GM18499 (cell line): Measurements from ENCODE around the gene CTNNA3.
"Not testable (repeated sequence)": the region's sequence is repeated elsewhere in the genome, so short reads cannot be mapped to it uniquely, and the experiment has no call there.

Experiments
- ATAC-seq: cut with Tn5 transposase; IDR thresholded peaks from one replicate; pipeline ENCODE4 v1.9.1; 2021; ENCODE audit warnings: moderate number of reproducible peaks; ENCODE audit not compliant: insufficient read depth, unreplicated experiment

Gene CTNNA3

DNA sequence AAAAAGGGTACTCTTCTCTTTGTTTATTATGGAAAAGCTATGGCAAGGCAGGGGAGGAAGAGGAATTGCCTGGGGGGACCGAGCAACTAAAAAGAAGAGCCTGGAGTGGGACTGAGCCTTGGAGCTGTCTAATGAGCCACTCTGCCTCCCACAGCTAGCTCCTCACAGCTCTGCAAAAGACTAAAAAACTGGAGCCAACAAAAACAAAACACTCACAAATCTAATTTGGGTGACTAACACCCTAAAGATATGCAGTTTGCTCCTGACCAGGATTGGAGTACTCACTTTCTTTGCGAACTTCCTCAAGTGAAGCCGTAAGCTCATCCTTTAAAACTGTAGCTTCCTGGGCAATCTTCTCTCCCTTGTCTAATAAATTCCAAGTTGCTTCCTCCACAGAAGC is 89.4 kb downstream of the CTNNA3 start:
- no peak for ATAC-seq

DNA sequence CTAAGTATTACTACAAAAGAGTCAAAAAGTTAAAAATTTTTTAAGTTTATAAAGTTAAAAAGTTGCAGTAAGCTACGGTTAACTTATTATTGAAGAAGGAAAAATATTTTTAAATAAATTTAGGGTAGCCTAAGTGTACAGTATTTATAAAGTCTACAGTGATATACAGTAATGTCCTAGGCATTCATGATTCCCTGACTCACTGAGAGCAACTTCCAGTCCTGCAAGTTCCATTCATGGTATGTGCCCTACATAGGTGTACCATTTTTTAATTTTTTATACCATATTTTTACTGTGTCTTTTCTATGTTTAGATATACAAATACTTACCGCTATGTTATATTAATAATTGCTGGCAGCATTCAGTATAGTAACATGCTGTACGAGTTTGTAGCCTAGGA is 92.3 kb downstream of the CTNNA3 start:
- ATAC-seq = no peak

DNA sequence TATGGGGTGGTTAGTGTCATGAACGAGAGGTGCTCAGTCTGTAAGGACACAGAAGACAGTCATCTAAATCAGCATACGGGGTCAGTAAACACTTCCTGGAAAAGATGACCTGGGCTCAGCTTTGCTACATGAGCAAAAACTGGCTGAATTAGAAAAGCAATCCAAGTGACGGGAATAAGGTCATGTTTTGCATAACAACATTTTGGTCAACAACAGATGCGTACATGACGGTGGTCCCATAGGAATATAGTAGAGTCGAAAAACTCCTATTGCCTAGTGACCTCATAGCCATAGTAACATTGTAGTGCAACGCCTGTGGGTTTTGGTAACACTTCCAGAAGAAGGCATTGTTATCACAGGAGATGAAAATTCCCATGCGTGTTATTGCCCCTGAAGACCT is 92.9 kb downstream of the CTNNA3 start:
- no peak for ATAC-seq

DNA sequence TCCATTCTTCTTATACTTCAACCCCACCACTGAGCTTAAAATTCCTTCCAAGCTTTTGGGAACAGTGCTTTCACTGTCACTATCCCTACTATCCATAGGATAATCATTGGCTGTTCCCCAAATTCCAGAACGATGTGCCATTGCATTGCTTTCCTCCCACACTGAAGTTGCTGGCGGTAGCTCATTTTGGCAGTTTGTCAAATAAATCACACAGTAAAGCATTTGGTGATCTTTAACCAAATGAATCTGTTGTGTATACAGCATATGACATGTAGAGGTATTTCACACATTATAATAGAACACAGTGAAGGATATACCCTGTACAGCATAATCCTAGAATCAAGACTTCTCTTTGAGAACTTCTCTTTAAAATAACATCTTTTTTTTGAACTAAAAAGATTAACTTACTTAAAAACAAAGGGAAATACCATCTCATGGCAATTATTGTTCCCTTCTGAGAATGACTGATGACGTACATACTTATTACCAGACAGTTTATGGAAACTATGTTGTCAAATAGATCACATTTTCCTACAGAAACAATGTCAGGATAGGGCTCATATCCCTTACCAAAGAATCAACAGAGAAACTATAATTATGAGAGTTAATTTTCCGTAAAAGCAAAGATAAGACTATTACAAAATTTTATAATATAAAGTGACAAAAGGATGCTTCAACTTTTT is 93.6 kb downstream of the CTNNA3 start:
- no peak for ATAC-seq

DNA sequence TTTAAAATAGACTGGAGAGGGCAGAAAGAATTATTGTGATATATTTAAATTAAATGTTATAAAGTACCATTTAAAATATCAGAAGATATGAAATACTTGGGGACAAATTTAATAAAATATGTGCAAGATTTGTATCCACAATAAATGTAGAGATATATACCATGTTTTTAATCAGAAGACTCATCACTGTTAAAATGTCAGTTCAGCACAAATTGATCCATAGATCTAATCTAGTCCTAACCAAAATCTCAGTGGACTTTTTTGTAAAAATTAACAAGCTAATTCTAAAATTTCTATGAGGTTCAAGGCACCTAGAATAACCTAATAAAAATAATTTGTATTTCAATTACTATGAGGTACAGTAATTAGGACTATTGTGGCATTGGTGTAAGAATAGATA is 96.4 kb downstream of the CTNNA3 start:
- ATAC-seq = no peak

DNA sequence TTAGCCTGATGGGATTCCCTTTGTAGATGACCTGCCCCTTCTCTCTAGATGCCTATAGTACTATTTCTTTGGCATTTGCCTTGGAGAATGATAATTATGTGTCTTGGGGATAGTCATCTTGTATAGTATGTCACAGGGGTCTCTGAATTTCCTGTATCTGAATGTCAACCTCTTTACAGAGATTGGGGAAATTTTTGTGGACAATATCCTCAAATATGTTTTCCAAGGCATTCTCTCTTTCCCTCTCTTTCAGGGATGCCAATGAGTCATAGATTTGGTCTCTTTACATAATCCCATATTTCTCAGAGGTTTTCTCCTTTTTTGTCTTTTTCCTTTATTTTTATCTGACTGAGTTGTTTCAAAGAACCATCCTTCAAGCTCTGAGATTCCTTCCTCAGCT is 99.4 kb downstream of the CTNNA3 start:
- no peak for ATAC-seq

DNA sequence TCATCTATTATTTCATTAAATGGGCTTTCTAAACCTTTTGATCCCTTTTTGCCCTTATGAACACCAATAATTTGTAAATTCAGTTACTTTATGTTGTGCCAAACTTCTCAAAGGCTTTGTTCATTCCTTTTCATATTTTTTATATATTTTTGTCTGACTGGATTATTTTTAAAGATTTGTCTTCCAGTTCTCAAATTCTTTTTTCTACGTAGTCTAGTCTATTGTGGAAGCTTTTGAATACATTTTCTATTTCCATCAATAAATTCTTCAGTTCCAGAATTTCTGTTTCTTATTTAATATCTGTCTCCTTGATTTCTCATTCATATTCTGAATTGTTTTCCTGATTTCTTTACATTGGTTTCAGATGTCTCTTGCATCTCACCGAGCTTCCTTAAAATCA is 108.2 kb downstream of the CTNNA3 start:
- ATAC-seq = no peak

DNA sequence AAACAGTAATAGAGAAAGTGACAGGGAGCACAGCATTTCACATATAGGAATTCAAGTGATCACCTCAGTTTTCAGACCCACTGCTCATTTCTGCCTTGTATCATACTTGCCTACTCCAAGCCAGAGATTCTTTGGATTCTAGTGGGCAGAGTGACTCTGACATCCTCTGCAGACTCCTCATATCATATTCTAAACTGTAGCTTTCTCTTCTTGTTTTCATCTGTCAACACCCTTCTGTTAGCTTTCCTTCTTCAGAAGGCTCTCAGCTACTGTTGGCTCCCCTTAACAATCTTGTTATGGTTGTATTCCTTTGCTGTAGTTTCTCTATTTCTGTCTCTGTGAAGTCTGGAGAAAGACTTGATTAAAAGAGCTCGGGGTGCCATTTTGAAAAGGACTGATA is 120.5 kb downstream of the CTNNA3 start:
- no peak for ATAC-seq

DNA sequence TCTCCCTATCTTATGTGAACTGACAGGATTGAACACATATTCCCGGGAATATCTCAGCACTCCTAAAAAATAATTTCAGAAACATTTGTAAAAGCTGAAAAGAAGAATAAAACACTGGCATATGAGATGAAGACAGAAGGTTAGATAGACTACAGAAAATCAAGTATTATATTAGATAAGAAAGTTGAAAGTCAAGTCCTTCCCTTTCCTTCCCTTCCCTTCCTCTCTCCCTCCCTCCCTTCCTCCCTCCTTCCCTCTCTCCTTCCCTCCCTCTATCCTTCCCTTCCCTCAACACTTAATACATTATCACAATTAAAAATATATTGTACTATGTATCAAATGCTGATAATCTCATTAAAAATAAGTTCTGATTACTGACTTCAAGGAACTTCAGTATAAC is 122.5 kb downstream of the CTNNA3 start:
- ATAC-seq = no peak

DNA sequence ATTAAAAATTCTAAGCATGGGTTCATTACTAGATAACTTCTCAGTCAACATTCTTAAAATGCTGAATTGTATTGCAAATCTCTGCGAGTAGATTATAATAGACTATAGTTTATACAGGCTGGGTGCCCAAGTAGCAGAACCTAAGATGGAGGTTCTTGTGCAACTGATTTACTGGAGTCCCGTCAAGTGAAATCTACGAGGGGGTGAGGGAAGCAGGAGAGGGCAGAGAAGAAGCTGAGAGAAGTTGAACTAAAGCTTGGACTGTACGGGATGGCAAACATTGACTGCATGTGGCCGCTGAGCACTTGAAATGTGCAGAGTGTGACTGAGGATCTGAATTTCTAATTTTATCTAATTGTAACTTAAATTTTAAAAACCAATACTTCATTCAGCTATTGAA is 124.5 kb downstream of the CTNNA3 start:
- no peak for ATAC-seq

DNA sequence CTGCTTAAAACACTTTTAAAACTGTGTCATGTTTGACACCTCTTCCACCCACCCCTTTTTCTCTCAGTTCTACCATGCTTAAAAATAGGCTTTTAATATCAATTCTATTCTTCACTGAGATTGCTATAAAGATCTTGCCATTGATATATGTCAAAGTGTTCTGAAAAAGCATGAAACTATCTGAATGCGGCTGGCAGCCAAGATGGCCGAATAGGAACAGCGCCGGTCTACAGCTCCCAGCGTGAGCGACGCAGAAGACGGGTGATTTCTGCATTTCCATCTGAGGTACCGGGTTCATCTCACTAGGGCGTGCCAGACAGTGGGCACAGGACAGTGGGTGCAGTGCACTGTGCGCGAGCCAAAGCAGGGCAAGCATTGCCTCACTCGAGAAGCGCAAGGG is 137.7 kb downstream of the CTNNA3 start:
- ATAC-seq = not testable (repeated sequence)

DNA sequence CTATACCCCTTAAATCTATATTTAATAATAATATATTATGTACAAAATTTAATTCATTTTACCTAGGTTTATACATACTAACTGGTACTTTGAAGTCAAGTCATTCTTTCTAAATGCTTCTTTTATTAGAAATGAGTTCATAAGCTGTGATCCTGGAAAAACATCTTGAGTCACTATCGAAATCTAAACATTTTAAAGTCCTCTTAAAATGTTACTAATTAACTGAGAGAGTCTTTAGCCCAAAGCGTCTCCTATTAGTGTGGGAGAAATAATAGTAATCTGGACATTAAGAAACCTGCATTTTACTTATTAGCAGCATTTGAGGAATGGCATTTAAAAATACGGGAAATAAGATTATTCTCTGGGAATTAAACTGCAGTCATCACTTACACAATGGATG is 142.7 kb downstream of the CTNNA3 start:
- no peak for ATAC-seq

DNA sequence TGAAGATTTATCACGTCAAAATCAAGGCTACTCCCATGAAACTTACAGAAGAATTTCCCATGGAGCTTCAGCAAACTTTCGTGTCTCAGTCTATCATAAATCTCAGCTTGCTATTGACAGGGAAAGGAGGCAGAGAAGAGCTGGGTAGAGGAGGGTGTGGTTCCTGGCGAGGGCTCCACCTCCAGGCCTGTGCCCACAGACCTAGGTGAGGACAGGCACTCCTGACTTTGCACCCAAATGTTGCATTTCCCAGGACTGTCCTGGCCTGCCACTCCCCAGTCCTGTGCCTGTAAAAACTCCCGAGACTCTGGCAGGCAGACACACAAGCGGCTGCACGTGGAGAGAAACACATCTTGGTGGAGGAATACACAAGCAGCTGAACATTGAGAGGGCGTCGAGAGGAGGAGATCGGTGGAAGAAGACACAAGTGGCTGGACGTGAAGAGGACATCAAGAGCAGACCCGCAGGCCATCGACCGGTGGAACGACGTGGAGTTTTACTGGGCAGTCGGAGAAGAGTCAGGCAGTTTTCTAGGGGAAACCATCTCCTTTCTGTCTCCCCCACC is 145.1 kb downstream of the CTNNA3 start:
- no peak for ATAC-seq

DNA sequence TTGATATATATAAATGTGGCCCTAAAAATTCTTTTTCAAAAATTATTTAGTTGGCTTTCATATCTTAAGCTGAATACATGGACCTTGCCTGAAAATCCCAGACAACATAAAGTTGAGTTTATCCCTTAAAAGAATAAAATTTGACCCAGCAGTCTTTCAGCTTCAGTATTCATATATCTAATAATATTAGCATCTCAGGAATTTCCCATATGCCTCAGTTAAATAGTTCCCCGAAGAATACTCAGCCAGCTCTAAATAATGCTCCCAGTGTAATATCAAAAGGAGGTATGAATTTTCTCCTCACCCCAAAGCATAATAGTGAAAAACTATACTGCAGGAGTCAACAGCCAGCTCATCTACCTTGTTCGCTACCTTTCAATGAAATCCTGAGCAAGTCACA is 145.9 kb downstream of the CTNNA3 start:
- ATAC-seq = no peak

DNA sequence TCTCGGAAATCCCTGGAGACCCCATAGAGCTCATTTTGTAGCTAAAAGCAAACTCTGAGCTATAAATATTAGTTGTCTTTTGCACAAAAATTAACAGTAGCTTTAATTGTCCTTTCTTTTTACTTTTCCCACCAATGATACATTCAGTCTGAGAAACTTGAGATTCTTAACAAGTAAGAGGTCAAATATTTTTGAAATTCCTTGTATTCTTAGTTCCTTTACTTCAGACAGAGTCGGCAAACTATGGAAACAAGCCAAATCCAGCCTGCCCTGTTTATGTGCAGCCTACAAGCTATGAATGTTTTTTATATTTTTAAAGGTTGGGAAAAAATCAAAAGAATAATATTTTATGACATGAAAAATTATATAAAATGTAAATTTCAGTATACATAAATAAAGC is 146.6 kb downstream of the CTNNA3 start:
- no peak for ATAC-seq

DNA sequence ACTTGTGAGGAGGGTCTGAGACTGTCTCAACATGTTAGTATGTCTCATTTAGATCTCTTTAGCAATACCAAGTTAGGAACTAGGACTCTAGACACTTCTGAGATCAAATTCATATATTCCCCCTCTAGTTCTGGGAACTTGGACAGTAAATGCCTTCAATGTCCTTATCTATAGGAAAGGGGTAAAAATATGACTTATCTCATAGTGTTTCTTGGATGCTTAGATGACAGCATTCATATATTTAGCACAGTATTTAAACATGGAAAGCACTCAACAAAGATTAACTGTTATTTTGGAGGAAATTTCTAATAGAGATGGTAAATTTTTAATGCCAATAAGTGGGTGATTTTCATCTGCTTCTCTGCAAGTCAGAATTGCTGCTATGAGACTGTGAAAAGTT is 154.6 kb downstream of the CTNNA3 start:
- no peak for ATAC-seq

DNA sequence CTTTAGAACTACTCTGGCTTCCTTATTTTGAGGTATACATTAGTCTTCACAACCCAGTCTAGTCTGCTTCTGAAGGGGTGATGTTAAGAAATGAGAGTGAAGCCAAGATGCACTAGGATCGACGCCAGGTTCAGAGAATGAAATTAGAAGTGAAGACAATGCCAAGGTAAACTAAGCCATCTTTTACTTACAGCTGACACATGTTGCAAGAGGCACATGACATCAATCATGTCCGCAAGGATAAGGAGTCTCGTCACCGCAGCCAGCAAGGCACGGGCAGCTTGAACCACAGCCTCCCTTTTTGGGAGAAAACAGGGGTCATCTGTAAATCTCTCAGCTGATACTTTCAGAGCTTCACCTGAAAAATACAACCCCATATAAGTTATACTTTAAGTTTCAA is 156.7 kb downstream of the CTNNA3 start:
- no peak for ATAC-seq

DNA sequence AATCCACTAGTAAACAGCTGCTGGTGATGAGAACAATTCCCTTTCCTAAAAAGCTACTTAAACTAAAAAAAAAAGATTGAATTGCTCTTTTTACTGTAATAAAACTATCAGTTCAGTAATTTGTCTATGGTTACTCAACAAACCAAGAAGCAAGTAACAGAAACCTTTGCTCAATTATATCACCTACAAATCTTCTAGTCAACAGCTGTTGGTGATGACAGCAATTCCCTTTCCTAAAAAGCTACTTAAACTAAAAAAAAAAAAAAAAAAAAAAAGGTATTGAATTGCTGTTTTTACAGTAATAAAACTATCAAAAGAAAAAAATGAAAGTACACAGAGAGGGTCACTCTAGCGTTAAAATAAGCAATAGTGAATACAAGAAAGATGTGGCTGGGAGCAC is 158.1 kb downstream of the CTNNA3 start:
- ATAC-seq = no peak

DNA sequence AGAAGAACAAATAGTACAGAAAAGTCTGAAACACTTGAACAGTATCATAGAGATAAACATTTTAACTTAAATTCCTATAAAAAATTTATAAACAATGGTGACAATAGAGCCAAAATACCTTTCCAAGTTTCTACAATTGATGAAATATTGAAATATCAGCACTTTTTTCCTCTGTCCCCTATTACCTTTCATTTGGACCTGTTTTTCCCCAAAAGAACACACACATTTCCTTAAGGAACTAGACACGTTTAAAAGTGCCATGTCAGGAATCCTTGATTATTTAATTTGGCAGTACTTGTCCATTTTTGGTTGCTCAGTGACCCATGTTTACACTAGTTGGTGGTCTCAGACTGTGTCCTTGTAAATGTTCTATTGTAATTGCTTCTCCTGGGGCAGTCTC is 162.6 kb downstream of the CTNNA3 start:
- no peak for ATAC-seq

DNA sequence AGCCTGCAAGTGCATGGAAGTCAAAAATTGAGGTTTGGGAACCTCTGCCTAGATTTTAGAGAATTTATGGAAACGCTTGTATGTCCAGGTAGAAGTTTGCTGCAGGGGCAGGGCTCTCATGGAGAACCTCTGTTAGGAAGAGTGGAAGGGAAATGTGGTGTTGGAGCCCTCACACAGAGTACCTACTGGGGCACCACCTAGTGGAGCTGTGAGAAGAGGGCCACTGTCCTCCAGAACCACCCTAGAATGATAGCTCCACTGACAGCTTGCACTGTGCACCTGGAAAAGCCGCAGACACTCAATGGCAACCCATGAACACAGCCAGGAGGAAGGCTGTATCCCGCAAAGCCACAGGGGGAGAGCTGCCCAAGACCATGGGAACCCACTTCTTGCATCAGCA is 165.0 kb downstream of the CTNNA3 start:
- not testable (repeated sequence) for ATAC-seq

DNA sequence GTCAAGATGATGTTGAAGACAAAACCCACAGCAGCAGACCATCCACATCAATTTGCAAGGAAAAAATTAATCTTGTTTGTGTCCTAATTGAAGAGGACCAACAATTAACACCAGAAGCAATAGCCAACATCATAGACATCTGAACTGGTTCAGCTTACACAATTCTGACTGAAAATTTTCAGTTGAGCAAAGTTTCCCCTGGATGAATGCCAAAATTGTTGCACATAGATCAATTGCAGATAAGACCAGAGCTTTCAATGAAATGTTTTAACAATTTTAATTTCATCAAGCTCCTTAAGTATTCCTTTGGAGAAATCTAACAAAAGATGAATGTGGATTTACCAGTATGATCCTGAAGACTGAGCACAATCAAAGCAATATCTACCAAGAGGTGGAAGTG is 168.6 kb downstream of the CTNNA3 start:
- no peak for ATAC-seq

DNA sequence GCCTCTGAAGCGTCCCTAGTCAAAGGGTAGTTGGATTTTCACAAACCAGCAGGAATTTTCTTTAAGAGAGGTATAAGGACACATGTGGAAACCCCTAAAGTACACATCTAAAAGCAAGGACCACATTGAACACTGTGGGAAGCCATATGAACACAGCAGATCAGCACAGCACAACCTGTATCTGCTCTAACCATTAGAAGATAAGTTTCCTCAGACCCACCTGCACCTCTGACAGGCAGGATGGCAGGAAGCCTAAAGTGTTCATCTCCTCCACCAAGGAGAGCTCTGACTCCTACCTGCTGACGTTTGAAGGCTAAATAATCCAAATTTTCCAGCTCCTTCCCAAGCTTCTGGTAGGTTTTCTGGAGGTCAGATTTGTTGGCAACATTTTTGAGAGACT is 174.4 kb downstream of the CTNNA3 start:
- ATAC-seq = no peak
